ENCODE results near the gene RBM15. TPM values are rescaled to one million over a fixed set of nuclear protein-coding genes. Genes with fewer than 3 reads are reported as not detected.

Gene RBM15
- total and polyA plus RNA-seq, 2 donors from 2014 or later = 2.2 to 27.8 TPM

DNA sequence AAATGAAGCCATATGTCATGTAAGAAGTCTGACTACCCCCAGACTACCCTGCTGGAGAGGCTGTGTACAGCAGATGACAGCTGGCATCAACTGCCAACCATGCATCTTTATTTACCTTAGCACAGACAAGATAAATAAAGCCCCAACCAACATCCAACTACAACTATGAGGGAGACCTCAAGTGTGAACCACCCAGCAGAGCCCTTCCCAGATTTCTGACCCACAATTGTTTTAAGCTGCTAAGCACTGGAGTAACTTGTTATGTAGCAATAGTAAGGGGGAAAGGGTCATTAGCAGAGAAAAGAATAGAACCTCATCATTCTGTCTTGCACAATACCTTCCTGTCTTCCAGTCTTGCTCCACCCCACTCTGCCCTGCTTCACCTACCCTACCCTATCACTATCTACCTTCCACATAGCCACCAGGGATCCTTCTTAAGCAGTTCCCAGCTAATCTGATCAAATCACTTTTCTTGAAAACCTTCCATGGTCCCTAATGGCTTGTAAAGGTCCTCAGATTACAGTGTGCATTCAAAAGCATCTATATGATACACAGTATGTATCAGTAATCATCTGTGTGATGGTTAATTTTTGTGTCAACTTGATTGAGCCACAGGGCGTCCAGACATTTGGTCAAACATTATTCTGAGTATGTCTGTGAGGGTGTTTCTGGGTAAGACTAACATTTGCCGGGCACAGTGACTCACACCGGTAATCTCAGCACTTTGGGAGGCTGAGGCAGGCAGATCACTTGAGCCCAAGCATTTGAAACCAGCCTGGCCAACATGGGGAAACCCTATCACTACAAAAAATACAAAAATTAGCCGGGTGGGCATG is 19.6 kb upstream of the RBM15 start:
- no peaks in the 10 kb centered on the region for H3K36me3 ChIP-seq (ENCODE audit: control insufficient read depth in 2 of 3, insufficient read depth in 3 of 3, low read length in 3 of 3)
- intact Hi-C loops (cut with DNase I) = no loop called here
- H3K9me3 ChIP-seq (ENCODE audit: control insufficient read depth in 2 of 3, insufficient read depth in 1 of 3, low read length in 3 of 3) = peaks cover 0 to 3% (median 0%) of the 10 kb centered on the region in 3 donors
- no peak overlapping the region for H3K27ac ChIP-seq (ENCODE audit: low read depth in 2 of 2, low read length in 2 of 2)
- H3K9ac ChIP-seq (ENCODE audit: low read length in 3 of 3) = no peak overlapping the region
- no peaks in the 10 kb centered on the region for H3K27me3 ChIP-seq (ENCODE audit: control insufficient read depth, insufficient read depth, low read length)
- DNase-seq (no peak), FAIRE-seq (no peak)
- H3K4me1 ChIP-seq (ENCODE audit: control insufficient read depth in 2 of 3, insufficient read depth in 2 of 3, low read depth in 1 of 3, low read length in 3 of 3) = no peaks in the 10 kb centered on the region
- H3K4me3 ChIP-seq (ENCODE audit: low read length in 3 of 3) = no peak overlapping the region
- TF ChIP-seq, protein P1, sequence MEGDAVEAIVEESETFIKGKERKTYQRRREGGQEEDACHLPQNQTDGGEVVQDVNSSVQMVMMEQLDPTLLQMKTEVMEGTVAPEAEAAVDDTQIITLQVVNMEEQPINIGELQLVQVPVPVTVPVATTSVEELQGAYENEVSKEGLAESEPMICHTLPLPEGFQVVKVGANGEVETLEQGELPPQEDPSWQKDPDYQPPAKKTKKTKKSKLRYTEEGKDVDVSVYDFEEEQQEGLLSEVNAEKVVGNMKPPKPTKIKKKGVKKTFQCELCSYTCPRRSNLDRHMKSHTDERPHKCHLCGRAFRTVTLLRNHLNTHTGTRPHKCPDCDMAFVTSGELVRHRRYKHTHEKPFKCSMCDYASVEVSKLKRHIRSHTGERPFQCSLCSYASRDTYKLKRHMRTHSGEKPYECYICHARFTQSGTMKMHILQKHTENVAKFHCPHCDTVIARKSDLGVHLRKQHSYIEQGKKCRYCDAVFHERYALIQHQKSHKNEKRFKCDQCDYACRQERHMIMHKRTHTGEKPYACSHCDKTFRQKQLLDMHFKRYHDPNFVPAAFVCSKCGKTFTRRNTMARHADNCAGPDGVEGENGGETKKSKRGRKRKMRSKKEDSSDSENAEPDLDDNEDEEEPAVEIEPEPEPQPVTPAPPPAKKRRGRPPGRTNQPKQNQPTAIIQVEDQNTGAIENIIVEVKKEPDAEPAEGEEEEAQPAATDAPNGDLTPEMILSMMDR (IDR thresholded peaks at IDR 0.05; ENCODE audit: borderline replicate concordance, extremely low read depth, insufficient read depth) = no peak

DNA sequence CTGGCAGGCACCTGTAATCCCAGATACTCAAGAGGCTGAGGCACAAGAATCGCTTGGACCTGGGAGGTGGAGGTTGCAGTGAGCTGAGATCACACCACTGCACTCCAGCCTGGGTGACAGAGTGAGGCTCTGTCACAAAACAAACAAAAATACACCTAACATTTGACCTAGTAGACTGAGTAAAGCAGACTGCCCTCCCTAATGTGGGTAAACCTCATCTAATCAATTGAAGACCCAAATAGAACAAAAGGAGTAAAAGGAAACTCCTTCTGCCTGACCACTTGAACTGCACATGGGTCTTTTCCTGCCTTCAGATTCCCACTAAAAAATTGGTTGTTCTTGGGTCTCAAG is 19.0 kb upstream of the RBM15 start:
- Histone ChIP-seq H3K4me3 (ENCODE audit: low read length in 3 of 3) (no peak overlapping the region), H3K9me3 (ENCODE audit: control insufficient read depth in 2 of 3, insufficient read depth in 1 of 3, low read length in 3 of 3) (peaks cover 0 to 3% (median 0%) of the 10 kb centered on the region in 3 donors), H3K36me3 (ENCODE audit: control insufficient read depth in 2 of 3, insufficient read depth in 3 of 3, low read length in 3 of 3) (no peaks in the 10 kb centered on the region), H3K27ac (ENCODE audit: low read depth in 2 of 2, low read length in 2 of 2) (no peak overlapping the region), H3K9ac (ENCODE audit: low read length in 3 of 3) (no peak overlapping the region), H3K4me1 (ENCODE audit: control insufficient read depth in 2 of 3, insufficient read depth in 2 of 3, low read depth in 1 of 3, low read length in 3 of 3) (no peaks in the 10 kb centered on the region), H3K27me3 (ENCODE audit: control insufficient read depth, insufficient read depth, low read length) (no peaks in the 10 kb centered on the region)
- FAIRE-seq (no peak), DNase-seq (no peak)
- TF ChIP-seq, protein P1 (IDR thresholded peaks at IDR 0.05; ENCODE audit: borderline replicate concordance, extremely low read depth, insufficient read depth) = no peak
- intact Hi-C loops (cut with DNase I) = no loop called here

DNA sequence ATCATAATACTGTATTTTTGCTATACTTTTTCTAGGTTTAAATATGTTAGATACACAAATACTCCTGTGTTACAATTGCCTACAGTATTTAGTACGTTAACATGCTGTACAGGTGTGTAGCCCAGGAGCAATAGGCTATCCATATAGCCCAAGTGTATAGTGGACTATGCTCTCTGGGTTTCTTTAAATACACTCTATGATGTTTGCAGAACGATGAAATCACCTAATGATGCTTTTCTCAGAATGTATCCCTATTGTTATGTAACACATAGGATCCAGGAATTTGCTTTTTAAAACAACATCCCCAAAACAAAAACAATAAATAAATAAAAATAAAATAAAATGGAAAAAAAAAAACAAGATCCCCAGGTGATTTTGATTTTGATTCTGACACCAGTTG is 18.1 kb upstream of the RBM15 start:
- Histone ChIP-seq H3K4me1 (ENCODE audit: control insufficient read depth in 2 of 3, insufficient read depth in 2 of 3, low read depth in 1 of 3, low read length in 3 of 3) (no peaks in the 10 kb centered on the region), H3K27me3 (ENCODE audit: control insufficient read depth, insufficient read depth, low read length) (no peaks in the 10 kb centered on the region), H3K9ac (ENCODE audit: low read length in 3 of 3) (no peak overlapping the region), H3K36me3 (ENCODE audit: control insufficient read depth in 2 of 3, insufficient read depth in 3 of 3, low read length in 3 of 3) (no peaks in the 10 kb centered on the region), H3K27ac (ENCODE audit: low read depth in 2 of 2, low read length in 2 of 2) (no peak overlapping the region), H3K4me3 (ENCODE audit: low read length in 3 of 3) (no peak overlapping the region), H3K9me3 (ENCODE audit: control insufficient read depth in 2 of 3, insufficient read depth in 1 of 3, low read length in 3 of 3) (peaks cover 0 to 3% (median 0%) of the 10 kb centered on the region in 3 donors)
- TF ChIP-seq, protein P1 (IDR thresholded peaks at IDR 0.05; ENCODE audit: borderline replicate concordance, extremely low read depth, insufficient read depth) = no peak
- no peak for FAIRE-seq
- intact Hi-C loops (cut with DNase I) = no loop called here
- no peak for DNase-seq

All from kidney (tissue), 14 donors.